Parathyroid adenoma (tissue), 2 donors: ENCODE data around the gene TAF11.
"Not testable (repeated sequence)": the region's sequence is repeated elsewhere in the genome, so short reads cannot be mapped to it uniquely, and the experiment has no call there.

Source experiments
- H2AFZ ChIP-seq: fragments of 300-600 bp; sonication (generic); one replicate; pipeline ENCODE4 v1.7.0; 2017; ENCODE audit warnings: antibody characterized with exemption, mild to moderate bottlenecking
- H3K27ac ChIP-seq: fragments of 300-600 bp; sonication (generic); one replicate; pipeline ENCODE4 v1.7.0; 2017
- H3K27me3 ChIP-seq: fragments of 300-600 bp; sonication (generic); one replicate; pipeline ENCODE4 v1.7.0; 2017; ENCODE audit warnings: low read length; ENCODE audit not compliant: control insufficient read depth, insufficient read depth
- H3K36me3 ChIP-seq: fragments of 300-600 bp; sonication (generic); one replicate; pipeline ENCODE4 v1.7.0; 2017; ENCODE audit warnings: low read length; ENCODE audit not compliant: control insufficient read depth, insufficient read depth
- H3K4me1 ChIP-seq: fragments of 300-600 bp; sonication (generic); one replicate; pipeline ENCODE4 v1.7.0; 2017; ENCODE audit warnings: control low read depth
- H3K4me2 ChIP-seq: fragments of 300-600 bp; sonication (generic); one replicate; pipeline ENCODE4 v1.7.0; 2017; ENCODE audit warnings: low read length
- H3K4me3 ChIP-seq: fragments of 300-600 bp; sonication (generic); one replicate; pipeline ENCODE4 v1.7.0; 2017; ENCODE audit warnings: low read depth, low read length
- H3K79me2 ChIP-seq: fragments of 300-600 bp; sonication (generic); one replicate; pipeline ENCODE4 v1.7.0; 2017; ENCODE audit warnings: control low read depth
- H3K9ac ChIP-seq: fragments of 300-600 bp; sonication (generic); one replicate; pipeline ENCODE4 v1.7.0; 2017; ENCODE audit warnings: mild to moderate bottlenecking
- H3K9me3 ChIP-seq: fragments of 300-600 bp; sonication (generic); one replicate; pipeline ENCODE4 v1.7.0; 2017; ENCODE audit warnings: low read length; ENCODE audit not compliant: control insufficient read depth
- TF ChIP-seq, protein P1 (sequence below): fragments of 300-600 bp; sonication (generic); IDR thresholded peaks from one replicate; pipeline ENCODE4 v1.7.0; 2017; ENCODE audit warnings: antibody characterized with exemption, mild to moderate bottlenecking
- donor health status: primary hyperparathyroidism.

The TAF11 gene

DNA sequence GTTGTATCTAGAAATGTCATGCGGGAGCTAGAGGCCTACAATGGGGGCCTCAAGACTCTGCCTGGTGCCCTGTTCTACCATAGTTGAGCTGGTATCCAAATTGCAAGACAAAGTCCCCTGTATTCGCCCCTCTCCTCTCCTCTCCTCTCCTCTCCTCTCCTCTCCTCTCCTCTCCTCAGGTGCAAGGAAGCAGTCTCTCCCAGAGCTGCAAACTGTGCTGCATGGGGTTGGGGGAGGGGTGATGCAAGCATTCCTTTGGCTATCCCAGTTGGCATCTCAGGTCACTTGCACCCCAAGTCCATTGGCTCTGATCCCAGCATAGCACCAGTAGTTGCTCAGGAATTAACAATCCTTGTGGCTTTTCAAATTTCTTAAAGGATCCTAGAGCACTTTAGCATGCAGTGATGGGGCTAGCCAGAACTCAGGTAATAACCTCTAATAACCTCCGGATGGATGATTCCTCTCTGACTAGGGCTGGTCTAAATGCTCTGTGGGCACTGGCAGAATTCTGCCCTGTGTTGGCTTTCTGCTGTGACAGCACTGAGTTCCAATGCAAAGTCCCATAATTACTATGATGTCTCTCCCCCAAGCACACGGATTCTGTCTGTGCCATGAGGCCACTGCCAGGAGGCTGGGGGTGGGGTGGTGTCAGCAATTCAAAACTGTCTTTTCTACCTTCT is 35.3 kb downstream of the TAF11 start:
- H3K36me3 ChIP-seq, result no peaks in the 10 kb centered on the region
- H3K9me3 ChIP-seq, result no peaks in the 10 kb centered on the region
- H3K27me3 ChIP-seq, result no peaks in the 10 kb centered on the region
- no peak overlapping the region for H3K4me2 ChIP-seq
- H3K9ac ChIP-seq, result no peak overlapping the region
- H3K27ac ChIP-seq, result no peak overlapping the region
- TF ChIP-seq, protein P1, sequence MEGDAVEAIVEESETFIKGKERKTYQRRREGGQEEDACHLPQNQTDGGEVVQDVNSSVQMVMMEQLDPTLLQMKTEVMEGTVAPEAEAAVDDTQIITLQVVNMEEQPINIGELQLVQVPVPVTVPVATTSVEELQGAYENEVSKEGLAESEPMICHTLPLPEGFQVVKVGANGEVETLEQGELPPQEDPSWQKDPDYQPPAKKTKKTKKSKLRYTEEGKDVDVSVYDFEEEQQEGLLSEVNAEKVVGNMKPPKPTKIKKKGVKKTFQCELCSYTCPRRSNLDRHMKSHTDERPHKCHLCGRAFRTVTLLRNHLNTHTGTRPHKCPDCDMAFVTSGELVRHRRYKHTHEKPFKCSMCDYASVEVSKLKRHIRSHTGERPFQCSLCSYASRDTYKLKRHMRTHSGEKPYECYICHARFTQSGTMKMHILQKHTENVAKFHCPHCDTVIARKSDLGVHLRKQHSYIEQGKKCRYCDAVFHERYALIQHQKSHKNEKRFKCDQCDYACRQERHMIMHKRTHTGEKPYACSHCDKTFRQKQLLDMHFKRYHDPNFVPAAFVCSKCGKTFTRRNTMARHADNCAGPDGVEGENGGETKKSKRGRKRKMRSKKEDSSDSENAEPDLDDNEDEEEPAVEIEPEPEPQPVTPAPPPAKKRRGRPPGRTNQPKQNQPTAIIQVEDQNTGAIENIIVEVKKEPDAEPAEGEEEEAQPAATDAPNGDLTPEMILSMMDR, result no peak
- peaks cover 4% of the 10 kb centered on the region for H3K79me2 ChIP-seq
- no peak overlapping the region for H3K4me3 ChIP-seq
- H2AFZ ChIP-seq, result no peak overlapping the region
- H3K4me1 ChIP-seq, result no peaks in the 10 kb centered on the region

DNA sequence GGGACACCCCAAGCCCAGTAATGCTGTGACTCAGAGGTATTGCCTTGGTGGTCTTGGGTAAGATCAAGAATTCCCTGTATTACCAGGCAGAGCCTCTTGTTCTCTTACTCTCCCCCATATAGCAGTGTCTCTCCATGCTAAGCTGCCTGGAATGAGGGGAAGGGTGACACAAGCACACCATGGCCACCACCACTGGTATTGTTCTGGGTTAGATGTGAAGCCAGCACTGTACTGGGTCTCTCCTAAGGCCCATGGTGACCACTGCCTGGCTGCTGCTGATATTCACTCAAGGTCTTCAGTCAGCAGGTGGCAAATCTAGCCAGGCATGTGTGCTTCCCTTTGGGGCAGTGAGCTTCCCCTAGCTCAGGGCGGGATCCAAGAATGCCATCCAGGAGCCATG is 36.5 kb downstream of the TAF11 start:
- Histone ChIP-seq H3K9me3 (no peaks in the 10 kb centered on the region), H3K27me3 (no peaks in the 10 kb centered on the region), H3K36me3 (no peaks in the 10 kb centered on the region), H3K4me3 (no peak overlapping the region), H3K79me2 (peaks cover 6% of the 10 kb centered on the region), H3K27ac (no peak overlapping the region), H2AFZ (no peak overlapping the region), H3K4me1 (no peaks in the 10 kb centered on the region), H3K9ac (no peak overlapping the region), H3K4me2 (no peak overlapping the region)
- TF ChIP-seq, protein P1, result no peak

DNA sequence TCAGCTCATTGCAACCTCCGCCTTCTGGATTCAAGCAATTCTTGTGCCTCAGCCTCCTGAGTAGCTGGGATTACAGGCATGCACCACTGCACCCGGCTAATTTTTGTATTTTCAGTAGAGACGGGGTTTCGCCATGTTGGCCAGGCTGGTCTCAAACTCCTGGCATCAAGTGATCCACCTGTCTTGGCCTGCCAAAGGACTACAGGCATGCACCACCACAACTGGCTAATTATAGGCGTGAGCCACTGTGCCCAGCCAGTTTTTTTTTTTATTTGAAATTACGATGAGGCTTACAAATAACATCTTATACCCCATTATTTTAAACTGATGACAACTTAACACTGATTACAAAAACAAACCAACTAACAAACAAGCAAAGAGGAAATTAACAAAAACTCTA is 38.8 kb downstream of the TAF11 start:
- H3K36me3 ChIP-seq, H3K4me1 ChIP-seq, H3K79me2 ChIP-seq, H3K9ac ChIP-seq, H3K27me3 ChIP-seq, H3K27ac ChIP-seq, H3K4me3 ChIP-seq, H3K4me2 ChIP-seq, H3K9me3 ChIP-seq, H2AFZ ChIP-seq: not testable (repeated sequence)

DNA sequence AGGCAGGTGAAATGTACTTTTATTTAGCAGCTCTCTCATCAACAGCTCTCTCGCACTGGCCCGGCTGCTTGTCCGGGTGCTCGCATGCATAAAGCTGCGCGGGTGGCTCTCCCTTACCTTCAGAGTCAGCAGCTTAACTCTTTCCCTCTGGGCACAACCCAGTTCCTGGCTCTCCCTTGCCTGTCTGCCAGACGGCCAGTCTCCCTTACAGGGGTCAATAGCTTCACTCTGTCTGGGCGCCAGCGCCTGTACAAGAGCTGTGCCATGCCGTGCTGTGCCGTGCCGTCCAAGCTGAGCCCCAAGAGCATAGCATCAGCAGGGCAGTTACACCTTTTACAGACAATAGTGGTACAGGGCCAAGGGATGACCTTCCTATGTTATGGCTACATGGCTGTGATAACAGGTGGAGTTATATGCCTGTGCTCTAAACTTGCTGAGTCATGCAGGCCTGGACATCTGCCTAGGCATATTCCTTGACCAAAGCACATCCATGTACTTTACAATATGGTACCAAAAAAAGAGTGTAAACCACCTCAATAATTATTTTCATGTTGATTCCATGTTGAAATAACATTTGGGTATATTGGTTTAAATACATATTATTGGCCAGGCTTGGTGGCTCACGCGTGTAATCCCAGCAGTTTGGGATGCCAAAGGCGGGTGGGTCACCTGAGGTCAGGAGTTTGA is 48.0 kb downstream of the TAF11 start:
- peaks cover 9% of the 10 kb centered on the region for H3K79me2 ChIP-seq
- no peaks in the 10 kb centered on the region for H3K4me1 ChIP-seq
- no peak overlapping the region for H3K4me3 ChIP-seq
- TF ChIP-seq, protein P1, result no peak
- no peaks in the 10 kb centered on the region for H3K27me3 ChIP-seq
- no peak overlapping the region for H3K4me2 ChIP-seq
- no peak overlapping the region for H3K27ac ChIP-seq
- H2AFZ ChIP-seq, result no peak overlapping the region
- no peaks in the 10 kb centered on the region for H3K36me3 ChIP-seq
- no peaks in the 10 kb centered on the region for H3K9me3 ChIP-seq
- H3K9ac ChIP-seq, result no peak overlapping the region

DNA sequence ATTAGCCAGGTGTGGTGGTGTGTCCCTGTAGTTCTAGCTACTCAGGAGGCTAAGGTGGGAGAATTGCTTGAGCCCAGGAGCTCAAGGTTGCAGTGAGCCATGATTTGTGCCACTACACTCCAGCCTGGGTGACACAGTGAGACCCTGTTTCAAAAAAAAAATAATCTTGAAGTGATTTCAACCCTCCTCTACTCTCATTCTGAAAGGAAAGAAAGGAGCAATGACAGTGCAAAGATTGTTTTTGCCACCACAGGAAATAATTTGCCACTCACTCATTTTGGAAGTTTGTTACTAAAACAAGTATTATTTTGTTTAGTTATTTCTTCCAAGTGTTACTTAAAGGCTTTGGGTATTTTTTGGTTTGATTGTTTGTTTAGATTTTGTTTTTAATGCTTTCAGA is 50.3 kb downstream of the TAF11 start:
- no peaks in the 10 kb centered on the region for H3K27me3 ChIP-seq
- no peaks in the 10 kb centered on the region for H3K9me3 ChIP-seq
- TF ChIP-seq, protein P1, result no peak
- no peaks in the 10 kb centered on the region for H3K36me3 ChIP-seq
- no peaks in the 10 kb centered on the region for H3K4me1 ChIP-seq
- H3K4me3 ChIP-seq, result no peak overlapping the region
- no peak overlapping the region for H3K27ac ChIP-seq
- H3K4me2 ChIP-seq, result no peak overlapping the region
- no peak overlapping the region for H2AFZ ChIP-seq
- H3K79me2 ChIP-seq, result peaks cover 9% of the 10 kb centered on the region
- no peak overlapping the region for H3K9ac ChIP-seq
